Brain pericyte (primary cell): ENCODE results near the gene UBAC1.

ENCODE experiments used
- DNase-seq: peaks from one replicate; pipeline ENCODE4 v3.0.0-alpha.2; 2012; ENCODE audit warnings: low read depth, low spot score

UBAC1 gene

DNA sequence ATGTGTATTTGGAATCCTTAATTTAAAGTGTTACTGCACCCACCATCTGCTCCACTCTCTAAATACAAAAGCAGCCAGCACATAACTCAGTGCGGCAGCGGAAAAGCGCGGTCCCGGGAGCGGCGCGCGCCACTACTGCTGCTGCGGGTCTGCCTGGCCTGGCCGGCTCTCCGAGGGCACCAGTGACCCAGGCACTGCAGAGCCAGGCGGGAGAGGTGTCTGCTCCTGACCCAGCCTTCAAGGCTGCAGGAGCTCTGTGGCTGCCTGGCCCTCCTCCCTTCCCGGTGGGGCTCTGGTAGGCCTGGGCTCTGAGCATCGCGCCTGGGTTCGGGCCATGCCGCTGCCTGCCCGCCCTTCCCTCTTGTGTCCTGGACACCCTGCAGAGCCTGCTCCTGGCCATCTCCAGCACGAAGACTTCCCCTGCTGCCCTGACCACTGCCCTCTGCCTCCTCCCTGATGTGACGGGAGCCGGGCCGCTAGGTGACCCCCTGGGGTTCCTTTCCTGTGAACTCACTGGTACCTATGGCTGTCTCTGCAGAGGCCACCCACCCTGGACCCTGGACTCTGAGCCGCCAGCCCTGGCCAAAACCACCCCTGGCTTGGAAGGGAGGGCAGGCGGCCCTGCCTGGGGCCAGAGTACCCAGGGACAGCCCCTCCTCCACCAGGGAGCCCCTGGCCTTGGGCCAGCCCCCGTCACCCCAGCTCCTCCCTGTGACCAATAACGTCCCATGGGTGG is 32.8 kb upstream of the UBAC1 start:
- no peak for DNase-seq

GRCh38 chr9:135993409-135993742 is 32.2 kb upstream of the UBAC1 start:
- DNase-seq, result no peak

DNA sequence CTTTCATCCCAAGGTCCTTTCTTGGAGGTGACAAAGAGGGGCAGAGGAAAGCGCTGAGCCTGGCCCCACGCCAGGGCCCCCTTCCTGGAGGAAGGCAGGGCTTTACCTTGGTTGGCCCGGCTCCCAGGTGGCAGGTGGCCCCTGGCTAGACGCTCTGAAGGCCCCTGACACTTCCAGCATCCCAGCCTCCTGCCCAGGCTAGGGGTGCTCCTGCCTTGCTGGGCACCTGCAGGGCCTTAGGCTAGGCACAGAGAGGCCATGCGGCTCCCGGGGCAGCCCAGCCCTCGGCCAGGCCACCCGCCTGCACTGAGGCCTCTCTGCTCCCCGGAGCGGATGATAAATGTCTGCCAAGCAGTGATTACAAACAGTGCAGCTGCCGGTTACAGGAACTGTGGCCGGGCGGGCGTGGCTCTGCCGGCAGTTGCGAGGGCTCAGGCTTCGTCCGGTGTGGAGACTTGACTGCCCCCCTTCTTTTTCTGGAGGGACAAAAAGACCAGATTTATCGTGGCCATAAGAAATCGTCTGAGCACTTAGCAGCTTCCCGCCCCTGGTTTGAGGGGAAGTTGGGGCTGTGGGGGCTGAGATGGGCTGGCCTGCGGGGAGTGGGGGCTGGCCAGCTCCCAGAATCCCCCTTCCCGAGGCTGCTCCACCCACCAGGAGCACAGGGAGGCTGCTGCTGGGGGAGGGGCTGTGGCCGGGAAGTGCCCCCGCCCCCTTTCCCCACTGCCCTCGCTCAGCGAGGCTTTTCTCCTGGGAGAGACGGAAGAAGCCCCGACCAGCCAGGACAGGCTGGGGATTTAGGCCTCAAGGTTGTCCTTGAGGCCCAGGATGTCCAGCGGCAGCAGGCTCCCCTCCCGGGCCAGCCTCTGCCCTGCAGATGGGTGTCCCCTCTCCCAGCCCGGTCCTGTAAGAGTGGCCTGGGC is 31.6 kb upstream of the UBAC1 start:
- no peak for DNase-seq

GRCh38 chr9:135991771-135992170 is 30.6 kb upstream of the UBAC1 start:
- DNase-seq, result no peak

- no peak for DNase-seq
Observed at GRCh38 chr9:135990468-135991429, 29.6 kb upstream of the UBAC1 start.

- no peak for DNase-seq
Observed at GRCh38 chr9:135989722-135990467, 28.7 kb upstream of the UBAC1 start.

DNA sequence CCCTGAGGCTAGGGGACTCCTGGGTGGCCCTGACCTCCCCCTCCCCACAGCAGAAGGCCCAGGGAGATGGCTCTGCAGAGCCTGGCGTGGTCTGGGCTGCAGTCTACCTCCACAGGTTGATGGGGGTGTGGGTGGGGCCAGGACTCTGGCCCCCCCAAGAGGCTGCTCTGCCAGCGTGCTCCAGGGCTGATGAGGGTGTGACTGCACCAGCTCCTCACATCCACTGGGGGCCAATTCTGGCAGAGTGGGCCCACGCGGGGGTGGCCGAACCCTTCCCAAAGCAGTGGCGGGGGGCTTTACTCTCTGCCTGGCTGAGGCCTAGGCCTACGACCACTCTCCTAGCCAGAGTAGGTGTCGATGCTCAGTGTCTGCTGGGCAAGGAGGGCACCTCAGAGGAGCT is 28.0 kb upstream of the UBAC1 start:
- no peak for DNase-seq

GRCh38 chr9:135988493-135988892 is 27.3 kb upstream of the UBAC1 start:
- no peak for DNase-seq

DNA sequence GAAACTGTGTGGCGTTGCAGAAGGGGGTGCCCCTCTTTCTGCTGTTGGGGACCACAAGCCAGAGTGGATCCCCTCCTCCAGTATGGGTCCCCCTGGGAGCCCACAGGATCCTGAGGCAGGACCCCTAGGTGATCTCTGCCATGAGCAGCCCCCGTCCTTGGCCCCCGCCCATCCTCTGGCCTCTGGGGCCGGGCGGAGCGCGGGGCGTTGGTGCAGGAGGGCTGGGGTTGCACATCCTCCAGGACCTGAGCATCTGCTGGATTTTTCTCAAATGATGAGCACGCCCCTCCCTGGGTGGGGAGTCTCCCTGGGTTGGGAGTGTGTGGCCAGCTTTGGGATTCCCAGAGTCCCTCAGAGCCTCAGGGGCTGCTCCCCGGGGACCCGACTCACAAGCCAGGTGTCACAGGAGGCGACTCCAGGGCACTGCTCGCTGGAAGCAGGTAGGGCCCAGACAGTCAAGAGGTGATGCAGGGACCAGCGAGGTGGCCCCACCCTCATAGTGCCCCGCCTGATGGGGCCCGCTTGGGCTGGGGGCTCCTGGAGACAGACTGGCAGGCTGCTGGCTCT is 26.7 kb upstream of the UBAC1 start:
- DNase-seq, result no peak

- DNase-seq, result no peak
Observed at GRCh38 chr9:135986605-135987004, 25.4 kb upstream of the UBAC1 start.

DNA sequence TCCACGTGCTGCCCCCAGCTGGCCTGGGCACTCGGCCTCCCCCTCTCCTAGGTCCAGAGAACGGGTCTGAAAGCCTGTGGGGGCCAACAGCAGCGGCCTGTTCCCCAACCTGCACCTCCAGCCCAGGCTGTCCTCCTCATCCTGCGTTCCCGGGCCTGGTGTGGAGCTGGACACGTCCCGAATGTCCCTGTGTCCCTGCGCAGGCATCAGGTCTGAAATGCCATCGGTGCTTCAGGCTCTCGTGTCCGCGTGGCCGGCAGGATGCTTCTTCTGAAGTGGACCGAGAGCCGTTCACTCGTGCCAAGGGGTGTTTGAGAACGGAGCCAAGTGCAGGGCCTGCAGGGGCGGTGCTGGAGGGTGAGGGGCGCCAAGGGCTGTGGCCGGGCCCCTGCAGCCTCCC is 24.7 kb upstream of the UBAC1 start:
- DNase-seq, result no peak

GRCh38 chr9:135985459-135985774 is 24.2 kb upstream of the UBAC1 start:
- DNase-seq, result no peak

DNA sequence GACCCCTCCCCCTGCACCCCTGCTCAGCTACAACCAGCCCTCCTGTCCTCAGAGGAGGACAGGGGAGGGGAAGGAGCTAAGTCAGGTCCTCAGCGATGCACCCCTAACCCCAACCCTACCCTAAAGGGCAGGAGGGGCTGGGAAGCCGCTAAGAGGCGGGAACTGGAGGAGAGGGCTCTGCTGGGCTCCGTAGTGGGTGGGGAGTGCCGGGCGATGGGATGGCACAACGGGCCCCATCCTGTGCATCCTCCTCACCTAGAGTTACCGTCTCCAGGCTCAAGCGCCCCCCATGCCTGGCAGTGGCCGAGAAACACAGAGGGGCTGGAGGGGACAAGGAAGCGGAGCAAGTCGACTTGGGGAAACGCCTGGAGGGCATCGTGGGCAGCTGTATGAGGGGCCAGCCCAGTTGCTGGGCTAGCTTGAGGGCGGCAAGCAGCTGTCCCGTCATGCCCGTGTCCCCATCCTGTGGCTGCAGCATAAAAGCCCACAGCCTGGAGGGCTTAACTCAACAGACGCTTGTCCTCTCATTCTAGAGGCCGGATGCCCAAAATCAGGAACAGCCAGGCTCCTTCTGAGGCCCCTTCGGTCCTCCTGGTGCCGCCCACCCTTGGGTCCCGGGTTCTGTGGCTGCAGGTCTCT is 23.0 kb upstream of the UBAC1 start:
- no peak for DNase-seq

GRCh38 chr9:135983208-135984071 is 22.3 kb upstream of the UBAC1 start:
- DNase-seq, result no peak

DNA sequence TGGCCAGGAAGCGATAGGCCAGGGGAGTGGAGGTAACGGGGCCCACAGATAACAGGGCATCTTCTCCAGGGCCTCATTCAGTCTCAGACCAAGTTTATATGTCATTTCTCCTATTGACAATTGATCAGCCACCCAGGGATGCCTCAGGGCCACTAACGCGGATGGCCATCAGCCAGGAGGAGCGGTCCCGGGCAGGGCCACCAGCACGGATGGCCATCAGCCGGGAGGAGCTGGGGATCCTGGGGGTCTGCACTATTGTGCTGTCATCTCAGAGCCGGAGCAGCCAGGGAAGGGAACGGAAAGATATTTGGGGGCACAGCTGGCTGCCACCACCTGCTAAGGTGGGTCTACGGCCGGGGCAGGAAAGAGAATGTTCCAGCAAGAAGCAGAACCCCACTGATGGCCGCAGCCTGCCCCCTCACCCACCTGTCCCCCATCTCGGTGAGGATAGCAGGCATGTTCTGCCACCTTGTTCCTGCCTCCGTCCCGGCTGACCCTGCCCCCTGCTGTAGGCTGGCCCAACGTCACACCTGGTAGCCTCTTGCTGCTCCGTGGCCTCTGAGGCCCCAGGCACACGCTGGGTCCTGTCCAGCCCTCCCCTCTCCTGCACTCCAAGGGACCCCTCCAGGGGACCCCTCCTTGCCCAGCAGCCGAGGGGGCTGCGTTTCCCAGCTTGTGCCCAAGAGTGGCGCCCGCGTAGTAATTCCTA is 21.5 kb upstream of the UBAC1 start:
- no peak for DNase-seq

DNA sequence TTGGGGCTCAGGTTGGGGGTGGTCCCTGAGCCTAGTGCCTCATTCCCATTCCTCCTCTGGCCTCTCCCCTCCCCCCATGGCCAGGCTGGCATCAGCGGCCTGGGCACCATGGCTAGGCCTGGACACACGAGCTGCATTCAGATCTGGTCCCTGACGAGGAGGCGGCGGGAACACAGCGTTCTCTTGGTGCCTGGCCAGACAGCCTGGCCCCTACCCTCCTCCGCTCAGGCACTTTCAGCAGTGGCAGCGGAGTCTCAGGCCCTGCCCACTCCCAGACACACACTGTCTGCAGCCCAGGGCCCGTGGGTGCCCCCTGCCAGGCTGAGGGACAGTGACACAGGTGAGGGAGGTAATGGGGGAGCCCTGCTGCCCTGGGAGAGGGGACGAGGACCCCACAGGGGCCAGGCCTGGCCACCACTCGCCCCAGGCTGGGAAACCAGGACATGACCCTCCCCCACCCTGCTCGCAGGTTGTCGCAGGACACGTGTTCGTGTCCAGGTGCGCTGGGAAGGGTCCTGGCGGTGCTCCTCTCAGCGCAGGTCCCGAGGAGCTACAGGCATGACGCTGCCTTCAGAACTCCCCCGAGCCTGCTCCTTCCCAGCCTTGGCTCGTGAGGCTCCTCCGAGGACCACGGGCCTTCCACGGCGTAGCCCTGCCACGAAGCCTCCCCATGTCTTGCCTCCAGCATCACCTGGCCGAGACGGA is 19.9 kb upstream of the UBAC1 start:
- no peak for DNase-seq

- DNase-seq, result no peak
Observed at GRCh38 chr9:135979547-135980166, 18.5 kb upstream of the UBAC1 start.
